GM12801 (cell line): ENCODE measurements around the gene PHYHD1.

Experiments used
- TF ChIP-seq, protein P1 (sequence below): IDR thresholded peaks from one replicate; pipeline ENCODE4 v1.5.1; 2011; ENCODE audit warnings: control low read depth; ENCODE audit not compliant: insufficient read length; ENCODE audit errors: extremely low read depth

The PHYHD1 gene

DNA sequence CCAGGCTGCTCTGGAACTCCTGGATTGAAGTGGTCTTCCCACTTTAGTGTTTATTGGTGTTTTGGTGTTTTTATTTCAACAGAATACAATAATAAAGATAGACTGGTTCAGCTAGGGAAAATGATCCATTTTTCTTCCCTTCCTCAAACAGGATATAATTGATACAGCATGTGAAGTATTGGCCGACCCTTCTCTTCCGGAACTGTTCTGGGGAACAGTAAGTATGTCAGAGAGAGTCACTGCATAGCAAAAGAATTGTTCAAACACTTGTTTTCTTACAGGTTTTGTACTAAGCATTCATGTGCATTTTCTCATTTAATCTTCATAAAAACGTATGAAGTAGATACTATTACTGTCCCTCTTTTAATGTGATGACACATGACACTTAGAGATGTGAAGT lies 58.3 kb downstream of the PHYHD1 start:
- TF ChIP-seq, protein P1, sequence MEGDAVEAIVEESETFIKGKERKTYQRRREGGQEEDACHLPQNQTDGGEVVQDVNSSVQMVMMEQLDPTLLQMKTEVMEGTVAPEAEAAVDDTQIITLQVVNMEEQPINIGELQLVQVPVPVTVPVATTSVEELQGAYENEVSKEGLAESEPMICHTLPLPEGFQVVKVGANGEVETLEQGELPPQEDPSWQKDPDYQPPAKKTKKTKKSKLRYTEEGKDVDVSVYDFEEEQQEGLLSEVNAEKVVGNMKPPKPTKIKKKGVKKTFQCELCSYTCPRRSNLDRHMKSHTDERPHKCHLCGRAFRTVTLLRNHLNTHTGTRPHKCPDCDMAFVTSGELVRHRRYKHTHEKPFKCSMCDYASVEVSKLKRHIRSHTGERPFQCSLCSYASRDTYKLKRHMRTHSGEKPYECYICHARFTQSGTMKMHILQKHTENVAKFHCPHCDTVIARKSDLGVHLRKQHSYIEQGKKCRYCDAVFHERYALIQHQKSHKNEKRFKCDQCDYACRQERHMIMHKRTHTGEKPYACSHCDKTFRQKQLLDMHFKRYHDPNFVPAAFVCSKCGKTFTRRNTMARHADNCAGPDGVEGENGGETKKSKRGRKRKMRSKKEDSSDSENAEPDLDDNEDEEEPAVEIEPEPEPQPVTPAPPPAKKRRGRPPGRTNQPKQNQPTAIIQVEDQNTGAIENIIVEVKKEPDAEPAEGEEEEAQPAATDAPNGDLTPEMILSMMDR: no peak

DNA sequence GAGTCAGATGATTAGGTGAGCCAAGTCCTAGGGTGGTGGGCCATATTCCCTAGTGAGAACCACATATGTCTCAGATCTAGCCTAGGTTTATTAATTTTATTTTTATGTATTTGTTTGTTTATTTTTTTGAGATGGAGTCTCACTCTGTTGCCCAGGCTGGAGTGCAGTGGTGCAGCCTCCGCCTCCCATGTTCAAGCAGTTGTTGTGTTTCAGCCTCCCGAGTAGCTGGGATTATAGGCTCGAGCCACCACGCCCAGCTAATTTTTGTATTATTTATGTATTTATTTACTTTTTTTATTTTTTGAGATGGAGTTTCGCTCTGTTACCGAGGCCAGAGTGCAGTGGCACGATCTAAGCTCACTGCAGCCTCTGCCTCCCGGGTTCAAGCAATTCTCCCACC lies 62.8 kb downstream of the PHYHD1 start:
- TF ChIP-seq, protein P1: no peak

DNA sequence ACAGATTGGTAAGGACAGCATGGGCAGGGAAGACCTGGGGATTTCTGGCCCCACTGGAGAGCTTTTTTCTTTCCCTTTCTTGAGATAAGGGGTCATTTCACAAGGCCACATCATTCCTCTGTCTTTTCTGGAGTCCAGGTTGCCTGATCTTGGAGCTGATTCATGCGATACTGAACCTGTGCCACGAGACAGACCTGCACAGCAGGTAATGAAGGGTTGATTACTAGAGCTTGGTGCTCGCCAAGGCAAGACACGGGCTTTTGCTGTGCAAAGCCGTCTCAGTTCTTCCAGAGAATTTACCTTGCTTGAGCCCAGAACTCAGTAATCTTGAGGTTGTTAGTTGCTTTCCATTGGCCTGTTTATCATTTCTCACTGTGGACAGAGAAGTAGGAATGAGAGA lies 65.9 kb downstream of the PHYHD1 start:
- TF ChIP-seq, protein P1: no peak

DNA sequence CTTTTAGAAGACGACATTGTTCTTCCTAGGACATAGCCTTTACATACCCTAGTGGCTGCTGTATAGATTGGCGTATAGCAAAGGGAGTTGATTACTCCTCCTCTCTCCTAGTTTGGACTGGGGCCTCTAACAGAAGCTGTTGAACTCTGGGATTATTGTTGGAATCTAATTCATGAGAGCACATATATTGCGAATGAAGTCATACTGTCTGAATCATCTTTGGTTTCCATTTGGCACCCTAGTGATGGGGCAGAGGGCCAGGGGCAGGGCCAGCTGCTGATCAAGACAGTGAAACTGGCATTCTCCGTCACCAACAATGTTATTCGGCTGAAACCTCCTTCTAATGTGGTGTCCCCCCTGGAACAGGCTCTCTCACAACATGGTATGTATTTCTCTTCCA lies 67.0 kb downstream of the PHYHD1 start:
- TF ChIP-seq, protein P1: no peak
